HG02759 (cell line): ENCODE measurements around the gene ATP1A1.

Experiments
- ATAC-seq: cut with Tn5 transposase; IDR thresholded peaks from one replicate; pipeline ENCODE4 v1.9.1; 2021; ENCODE audit warnings: mild to moderate bottlenecking, moderate library complexity; ENCODE audit not compliant: unreplicated experiment

ATP1A1 gene

DNA sequence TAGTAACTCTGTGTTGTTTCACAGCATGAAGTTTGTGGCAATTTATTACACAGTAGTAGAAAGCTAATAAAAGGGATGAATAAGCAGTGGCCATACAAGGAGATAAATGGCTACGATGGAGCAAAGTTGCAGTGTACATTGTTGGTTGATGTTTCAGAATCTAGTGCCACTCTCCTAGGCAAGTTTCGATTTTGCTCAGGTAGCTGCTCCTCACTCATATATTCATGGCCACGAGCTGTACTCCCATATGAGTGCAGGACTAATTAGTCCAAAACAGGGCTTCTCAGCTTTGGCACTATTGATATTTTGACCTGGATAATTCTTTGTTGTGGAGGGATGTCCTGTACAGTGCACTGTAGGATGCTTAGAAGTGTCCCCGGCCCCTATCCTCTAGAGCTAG lies 30.0 kb upstream of the ATP1A1 start:
- no peak for ATAC-seq

DNA sequence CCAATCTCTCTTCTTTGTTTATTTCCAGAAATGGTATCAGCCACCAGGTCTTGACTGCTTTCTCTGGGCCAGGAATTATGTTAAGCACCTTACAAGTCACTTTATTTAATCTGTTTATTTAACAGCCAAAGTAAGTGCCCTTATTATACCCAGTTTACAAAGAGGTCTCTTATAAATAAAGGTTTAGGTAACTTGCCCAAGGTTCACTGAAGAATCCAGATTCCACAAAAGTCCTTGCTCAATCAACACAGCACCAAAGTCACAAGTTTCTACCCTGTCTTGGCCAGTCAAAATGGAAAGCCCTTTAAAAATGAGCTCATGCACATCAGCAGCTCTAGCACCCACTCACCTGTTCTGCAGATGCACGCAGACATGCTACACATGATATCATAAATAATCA lies 28.0 kb upstream of the ATP1A1 start:
- no peak for ATAC-seq

DNA sequence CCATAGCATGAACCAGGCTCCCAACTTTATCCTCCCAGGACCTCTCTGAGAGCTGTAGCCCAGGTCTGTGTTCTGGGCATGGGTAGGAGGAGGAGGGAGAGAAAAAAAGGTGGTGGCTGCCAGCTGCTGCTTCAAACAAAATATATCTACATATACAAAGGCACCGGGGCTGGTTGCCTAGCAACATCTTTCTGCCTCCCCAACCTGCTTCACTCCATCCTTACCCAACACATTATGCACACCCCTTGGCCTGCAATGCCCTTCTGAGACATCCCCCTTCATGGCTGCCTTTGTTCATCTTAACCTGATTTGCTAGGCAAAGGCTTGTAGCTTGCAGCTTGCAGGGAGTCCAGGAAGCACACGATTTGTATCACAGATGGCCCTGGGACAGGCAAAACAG lies 27.2 kb upstream of the ATP1A1 start:
- ATAC-seq, result no peak

DNA sequence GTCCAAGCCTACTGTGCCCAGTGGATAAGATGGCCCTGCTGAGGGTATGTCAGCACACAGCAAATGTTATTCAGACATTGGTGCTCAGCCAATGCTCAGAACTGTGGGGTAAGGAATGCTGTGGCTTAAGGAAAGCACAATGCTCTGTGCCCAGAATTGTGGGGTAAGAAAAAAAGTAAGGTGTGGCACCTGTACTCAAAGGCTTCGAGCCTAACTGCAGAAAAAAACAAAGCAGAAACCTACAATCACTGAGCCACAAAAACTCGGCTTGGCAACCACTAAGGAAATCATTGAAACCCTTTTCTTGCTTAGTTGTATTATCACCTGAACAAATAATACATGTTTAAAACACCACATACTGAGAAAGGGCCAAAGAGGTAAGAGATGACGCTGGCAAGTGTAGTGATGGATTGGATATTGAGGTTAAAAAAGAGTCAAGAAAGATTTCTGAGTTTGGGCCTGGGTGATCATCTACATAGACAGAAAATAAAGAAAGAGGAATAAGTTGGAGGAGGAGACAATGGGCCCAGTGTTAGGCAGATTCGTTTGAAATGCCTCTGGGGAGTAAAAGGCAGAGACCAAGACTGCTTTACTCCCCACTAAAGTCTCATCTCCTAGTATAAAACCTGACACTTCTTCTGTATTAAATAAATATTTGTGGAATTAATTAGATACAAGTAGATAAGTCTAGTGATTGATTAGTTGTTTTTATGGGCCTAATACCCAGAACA lies 25.9 kb upstream of the ATP1A1 start:
- ATAC-seq, result no peak

DNA sequence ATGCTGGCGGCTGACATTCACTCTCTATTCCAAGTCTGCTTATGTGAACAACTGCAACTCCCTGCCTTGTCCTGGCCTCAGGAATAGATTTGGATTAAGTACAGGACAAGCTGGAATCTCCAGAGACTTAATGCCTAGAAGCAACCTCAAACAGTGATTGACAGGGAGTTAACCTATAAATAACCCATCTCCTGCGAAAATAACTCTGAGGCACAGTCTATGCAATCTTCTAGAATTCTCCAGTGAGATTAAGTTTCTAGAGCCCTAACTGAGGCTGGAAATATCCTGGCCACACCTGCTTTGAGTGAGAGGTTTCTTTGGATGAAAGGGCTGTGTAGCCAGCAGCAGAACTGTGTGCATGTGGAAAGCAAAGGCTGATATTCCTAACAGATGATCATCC lies 25.3 kb upstream of the ATP1A1 start:
- no peak for ATAC-seq

DNA sequence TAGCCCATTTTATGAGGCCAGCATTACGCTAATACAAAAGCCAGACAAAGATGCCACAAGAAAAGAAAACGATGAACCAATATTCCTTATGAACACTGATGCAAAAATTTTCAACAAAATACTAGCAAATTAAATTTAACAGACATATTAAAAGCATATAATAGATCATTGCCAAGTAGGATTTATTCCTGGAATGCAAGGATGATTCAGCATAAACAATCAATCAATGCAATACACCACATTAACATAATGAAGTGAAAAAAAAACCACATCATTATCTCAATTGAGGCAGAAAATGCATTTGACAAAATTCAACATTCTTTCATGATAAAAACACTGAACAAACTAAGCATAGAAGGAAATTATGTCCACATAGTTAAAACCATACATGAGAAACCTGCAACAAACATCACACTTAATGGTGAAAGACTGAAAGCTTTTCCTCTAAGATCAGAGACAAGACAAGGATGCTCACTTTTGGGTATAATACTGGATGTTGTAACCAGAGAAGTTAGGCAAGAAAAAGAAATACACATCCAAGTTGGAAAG lies 22.9 kb upstream of the ATP1A1 start:
- ATAC-seq, result no peak

DNA sequence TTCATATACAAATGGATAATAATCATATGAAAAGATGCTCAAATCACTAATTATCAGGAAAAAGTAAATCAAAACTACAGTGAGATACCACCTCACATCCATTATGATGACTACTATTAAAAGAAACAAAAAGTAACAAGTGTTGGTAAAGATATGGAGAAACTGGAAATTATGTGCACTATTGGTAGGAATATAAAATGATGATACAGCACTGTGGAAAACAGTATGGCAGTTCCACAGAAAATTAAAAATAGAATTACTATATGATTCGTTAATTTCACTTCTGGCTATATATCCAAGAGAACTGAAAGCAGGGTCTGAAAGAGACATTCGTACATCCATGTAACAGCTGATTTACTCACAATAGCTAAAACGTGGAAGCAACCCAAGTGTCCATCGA lies 21.1 kb upstream of the ATP1A1 start:
- no peak for ATAC-seq

DNA sequence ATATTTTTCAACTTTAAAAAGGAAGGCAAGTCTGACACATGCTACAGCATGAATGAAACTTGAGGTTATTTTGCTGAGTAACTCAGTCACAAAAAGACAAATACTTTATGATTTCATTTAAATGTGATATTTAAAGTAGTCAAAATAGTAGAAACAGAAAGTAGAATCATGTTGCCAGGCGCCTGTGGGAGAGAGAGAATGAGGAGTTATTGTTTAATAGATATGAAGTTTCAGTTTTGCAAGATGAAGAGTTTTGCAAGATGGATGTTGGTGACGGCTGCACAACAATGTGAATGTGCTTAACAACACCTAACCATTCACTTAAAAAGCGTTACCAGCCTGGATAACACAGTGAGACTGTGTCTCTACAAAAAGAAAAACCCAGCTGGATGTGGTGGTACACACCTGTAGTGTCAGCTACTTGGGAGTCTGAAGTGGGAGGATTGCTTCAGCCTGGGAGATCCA lies 20.7 kb upstream of the ATP1A1 start:
- peak; percentile 62 for ATAC-seq

DNA sequence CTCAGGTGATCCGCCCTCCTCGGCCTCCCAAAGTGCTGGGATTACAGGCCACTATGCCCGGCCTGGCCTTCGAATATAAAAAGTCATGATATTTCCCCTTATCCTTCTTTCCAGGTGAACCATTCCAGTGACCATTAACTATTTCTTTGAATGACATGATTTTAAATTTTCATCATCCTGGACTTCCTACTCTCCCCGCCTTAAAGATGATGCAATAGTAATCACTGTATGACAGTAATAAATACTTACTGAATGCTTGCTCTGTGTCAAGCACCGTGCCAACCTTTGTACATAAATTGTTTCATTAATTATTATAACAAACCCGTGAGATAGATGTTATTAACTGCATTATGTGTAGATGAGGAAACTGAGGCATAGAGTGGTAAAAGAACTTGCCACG lies 19.9 kb upstream of the ATP1A1 start:
- ATAC-seq, result no peak

DNA sequence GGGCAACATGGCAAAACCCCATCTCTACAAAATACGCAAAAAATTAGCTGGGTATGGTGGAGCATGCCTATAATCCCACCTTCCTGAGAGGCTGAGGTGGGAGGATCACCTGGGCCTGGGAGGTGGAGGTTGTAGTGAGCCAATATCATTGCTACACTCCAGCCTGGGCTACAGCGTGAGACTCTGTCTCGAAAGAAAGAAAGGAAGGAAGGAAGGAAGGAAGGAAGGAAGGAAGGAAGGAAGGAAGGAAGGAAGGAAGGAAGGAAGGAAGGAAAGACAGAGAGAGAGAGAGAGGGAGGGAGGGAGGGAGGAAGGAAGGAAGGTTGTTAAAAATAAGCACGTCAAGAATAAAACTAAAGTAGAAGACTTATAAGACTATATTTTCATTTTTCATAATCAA lies 17.0 kb upstream of the ATP1A1 start:
- no peak for ATAC-seq

DNA sequence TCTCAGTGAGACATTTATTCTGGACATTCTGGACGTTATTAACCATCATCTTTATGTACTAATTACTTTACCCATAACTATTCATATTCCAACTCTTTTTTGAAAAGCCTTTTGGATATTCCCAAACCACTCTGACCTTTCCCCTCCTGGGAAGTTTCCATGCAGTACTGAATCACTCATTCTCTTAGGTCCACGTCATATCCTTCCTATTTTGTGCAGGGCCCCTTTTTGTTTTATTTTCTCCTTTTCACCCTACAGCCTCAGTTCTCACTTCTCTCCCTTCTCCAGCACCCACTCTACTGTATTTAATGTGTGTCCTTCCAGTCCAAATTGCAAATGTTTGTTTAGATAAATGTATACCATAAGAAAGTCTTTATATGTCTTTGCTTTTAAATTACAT lies 16.4 kb upstream of the ATP1A1 start:
- ATAC-seq, result no peak

DNA sequence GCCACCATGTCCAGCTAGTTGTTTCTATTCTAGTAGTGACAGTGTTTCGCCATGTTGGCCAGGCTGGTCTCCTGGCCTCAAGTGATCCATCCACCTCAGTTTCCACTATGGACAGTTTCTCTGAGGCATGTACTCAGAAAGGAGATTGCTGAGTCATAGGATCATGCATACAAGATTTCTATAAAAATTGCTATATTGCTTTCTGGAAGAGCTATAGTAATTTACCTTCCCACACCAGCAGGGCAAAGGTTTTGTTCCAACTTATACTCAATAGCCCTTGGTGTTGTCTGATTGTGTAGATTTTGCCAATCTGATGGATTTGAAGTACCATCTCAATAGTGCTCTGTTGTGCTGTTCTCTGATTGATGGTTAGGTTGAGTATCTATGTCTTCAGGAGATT lies 15.6 kb upstream of the ATP1A1 start:
- no peak for ATAC-seq

DNA sequence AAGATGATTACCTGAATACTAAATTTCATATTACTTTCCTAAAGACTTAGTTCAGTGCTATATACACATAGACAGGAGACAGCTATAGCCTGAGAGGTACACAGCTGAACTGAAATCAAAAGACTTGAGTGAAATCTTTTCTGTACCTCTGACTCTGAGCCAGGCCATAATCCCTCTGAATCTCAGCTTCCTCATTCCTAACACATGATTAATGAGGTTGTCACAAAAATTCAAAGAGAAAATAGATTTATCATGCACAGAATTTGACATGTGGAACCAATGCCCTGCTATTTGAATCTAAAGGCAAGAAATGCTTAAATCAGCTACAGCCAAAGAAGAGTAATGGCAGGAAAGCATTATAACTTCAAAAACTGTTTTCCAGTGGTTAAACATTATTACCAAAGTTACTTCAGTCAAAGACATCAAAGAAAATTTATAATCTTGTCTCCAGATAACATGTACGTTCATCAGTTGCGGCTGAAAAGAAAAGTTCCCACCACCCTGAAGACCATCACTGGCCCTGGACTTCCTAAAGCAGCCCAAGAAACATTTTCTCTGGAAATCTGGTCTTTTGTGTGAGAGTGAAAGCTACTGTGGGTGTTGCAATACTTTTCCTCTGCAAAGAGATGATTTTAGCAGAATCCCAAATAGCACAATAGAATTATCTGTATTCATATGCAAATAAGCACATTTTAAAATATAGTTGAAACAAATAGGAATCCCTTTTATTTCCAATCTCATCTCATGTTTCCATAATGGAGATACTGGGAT lies 13.8 kb upstream of the ATP1A1 start:
- ATAC-seq, result no peak

DNA sequence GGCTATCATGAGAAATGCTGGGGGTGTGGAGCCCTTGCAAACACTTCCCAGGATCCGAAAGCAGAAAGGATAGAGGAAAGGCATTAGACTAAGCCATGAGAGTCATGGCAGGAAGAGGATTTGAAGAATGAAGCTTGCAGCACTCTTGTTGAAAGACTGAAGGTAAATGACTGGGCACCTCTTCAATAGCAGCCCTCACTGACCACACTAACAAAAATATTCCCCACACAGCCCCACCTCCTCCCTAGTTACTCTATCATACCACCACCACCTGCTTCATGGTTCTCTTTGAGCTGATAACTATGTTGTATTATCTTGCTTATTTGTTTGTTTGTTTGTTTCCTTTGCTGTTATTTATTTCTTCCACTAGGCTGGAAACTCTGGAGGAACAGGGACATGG lies 13.2 kb upstream of the ATP1A1 start:
- ATAC-seq, result no peak

DNA sequence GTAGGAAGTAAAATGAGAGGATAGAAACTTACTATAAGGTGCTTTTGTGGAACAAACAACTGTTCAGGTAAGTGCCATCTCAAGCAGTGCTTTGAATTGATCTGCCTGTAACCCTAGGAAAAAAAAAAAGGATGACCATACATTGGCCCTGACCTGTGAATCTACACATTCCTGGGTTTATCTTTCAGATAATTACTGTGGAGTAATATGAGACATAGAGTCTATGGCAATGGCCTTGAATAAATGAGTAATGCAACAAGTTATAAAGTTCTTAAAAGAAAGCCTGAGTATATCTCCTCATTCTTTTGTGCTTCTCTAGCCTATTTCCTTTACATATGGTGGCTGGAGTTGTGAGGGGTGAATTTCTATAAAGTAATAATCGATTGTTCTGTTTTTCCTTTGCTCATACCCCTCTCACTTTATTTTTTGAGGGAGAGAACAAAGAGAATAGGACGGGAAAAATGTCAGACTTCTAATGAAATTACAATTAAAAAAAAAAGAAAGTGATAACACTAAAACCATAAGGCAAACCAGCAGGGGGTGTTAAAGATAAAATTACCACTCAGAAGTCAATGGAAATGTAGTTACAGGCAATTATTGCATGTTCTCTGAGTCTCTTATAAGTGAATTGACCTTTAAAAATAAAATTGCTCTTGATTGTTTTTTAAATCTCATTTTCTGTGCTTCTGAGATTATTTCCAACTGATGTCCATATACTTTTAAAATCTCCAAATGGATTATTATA lies 12.4 kb upstream of the ATP1A1 start:
- no peak for ATAC-seq

DNA sequence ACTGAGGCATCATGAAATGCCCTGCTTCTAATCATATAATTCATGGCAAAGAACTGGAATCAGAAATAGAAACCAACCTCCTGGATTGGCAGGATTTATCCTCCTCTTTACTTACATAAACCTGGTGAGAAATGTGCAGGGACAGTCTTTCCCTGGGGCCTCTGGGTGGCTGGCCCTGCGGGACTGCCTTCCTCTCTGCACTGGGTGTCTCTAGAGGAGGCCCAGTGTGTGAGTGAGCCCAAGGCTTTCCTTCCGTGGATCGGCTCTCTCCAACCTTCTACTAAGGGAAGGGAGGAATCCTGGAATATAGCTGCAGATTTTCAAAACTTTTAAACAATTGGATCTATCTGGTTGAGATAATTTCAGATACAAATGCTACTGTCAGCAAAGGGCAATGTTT lies 11.4 kb upstream of the ATP1A1 start:
- ATAC-seq, result no peak

DNA sequence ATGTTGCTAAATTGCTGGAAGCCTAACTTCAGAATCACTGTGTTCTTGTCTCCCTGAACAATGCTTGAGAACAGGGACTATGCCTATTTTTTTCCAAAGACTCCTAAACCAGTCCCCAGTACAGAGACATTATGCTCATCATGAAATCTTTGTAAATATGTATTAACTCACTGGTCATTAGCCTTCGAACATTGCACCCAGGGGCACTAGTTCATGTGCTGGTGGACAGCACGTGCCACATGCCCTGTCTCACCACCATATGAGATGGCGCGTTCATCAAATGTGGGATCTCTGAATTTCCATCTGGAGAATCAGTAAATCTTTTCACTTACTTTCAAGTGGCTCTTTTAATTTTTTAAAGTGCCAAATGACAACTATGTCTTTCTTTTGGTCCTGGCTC lies 11.0 kb upstream of the ATP1A1 start:
- ATAC-seq, result no peak

DNA sequence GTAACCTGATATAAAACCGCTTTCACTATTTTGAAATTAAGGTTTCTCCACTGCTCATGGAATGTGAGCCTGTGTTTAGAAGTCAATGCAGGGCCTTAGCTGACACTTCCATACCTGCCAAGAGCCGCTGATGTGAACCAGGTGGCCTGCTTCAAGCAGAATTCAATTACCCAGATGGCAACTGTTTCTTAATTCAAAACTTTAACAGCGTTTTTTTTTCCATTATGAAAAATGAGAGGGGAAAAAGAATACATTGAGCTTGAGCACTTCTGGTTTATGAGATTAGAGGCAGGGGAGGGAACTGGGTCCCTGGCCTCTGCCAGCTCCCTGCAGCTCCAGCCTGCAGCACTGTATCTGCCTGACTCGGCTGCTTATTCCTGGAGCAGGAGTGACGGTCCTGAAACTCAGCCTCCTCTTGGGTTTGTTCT lies 7.7 kb upstream of the ATP1A1 start:
- ATAC-seq, result no peak

DNA sequence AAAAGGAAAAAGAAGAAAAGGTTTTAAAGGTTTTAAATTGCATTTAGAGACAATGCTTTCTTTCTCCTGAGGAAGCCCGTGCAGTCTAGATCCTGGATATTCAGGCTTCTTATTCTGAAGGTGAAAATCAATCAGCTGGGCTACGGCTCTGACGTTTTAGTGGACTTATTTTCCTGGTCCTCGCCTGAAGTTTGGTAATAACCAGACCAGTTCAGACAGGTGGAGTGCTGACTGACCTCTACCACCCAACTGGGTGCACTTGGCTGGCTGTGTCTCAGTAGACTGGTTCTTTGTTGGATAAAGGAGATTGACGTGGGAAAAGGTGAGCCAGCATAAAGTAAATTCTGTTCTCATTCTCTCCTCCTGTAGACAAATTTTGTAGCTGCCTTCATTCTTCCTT lies 7.2 kb upstream of the ATP1A1 start:
- ATAC-seq, result no peak

DNA sequence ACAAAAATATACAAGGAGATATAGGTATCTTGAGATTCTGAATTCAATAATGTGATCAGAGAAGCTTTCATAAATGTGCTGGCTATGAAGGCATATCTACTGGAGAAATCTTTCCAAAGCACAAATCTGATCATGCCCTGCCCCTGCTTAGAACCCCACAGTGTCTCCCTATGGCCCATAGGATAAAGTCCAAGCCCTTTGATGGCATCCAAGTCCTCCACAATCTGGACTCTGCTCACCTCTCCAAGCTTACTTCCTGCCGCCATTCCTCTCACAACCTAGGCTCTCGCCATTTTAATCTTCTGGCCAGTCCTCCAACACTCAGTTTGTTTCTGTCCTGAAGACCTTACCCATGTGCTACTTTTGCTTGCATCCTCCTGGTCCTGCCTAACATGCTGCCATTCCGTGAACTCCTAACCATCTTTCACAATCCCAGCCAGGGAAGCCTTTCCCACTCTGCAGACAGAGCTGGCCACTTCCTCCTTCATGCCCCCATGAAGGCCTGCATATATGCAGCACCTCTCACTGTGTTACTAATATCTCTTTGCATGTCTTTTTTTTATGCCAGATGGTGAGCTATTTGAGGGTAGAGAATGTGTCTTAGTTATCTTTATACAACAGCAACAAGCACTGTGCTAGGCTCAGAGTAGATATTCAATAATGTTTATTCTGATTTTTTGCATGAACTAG lies 5.6 kb upstream of the ATP1A1 start:
- ATAC-seq, result no peak

DNA sequence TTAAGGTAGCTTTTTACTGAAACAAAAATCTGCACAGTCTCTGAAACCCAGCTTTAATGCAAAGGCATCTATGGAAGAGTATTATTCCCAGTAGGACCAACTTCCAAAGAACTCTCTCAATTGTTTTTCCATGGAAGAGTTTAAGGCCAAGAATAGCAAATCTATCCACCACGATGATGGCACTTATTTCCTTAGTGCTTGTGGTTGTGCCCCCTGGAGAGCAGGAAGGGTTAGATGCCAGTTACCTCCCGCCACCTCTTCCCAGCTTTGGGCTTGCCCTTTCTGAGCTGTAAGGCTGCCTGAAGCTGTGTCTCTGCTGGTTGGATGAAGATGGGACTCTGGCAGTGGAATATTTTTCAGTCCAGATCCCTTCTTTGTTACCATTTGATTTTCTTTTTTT lies 4.8 kb upstream of the ATP1A1 start:
- ATAC-seq, result no peak
